ENCODE measurements around the gene TTC39B. TPM values are rescaled to one million over a fixed set of nuclear protein-coding genes. Genes with fewer than 3 reads are reported as not detected.

TTC39B gene
- total RNA-seq, 1 experiment from 2014 or later = 7.4 TPM

GRCh38 chr9:15211160-15211814, 95.7 kb downstream of the TTC39B start:
- Histone ChIP-seq H3K36me3 (ENCODE audit: control insufficient read depth in 1 of 2, insufficient read depth in 2 of 2, low read length in 2 of 2) (no peaks in the 10 kb centered on the region), H3K27ac (ENCODE audit: low read depth, low read length) (no peak overlapping the region), H3K9ac (ENCODE audit: low read length) (no peak overlapping the region), H3K9me2 (ENCODE audit: insufficient read depth) (no peaks in the 10 kb centered on the region), H2AFZ (ENCODE audit: low read depth, low read length, poor library complexity, severe bottlenecking) (no peak overlapping the region), H3K4me1 (ENCODE audit: control insufficient read depth in 1 of 2, insufficient read depth in 2 of 2, low read length in 2 of 2) (no peaks in the 10 kb centered on the region), H3K4me2 (ENCODE audit: low read length) (no peak overlapping the region), H3K79me2 (ENCODE audit: insufficient read depth, low read length) (no peaks in the 10 kb centered on the region), H3K27me3 (ENCODE audit: insufficient read depth, low read length) (no peaks in the 10 kb centered on the region), H3K9me3 (ENCODE audit: control insufficient read depth in 1 of 2, insufficient read depth in 1 of 2, low read depth in 1 of 2, low read length in 2 of 2) (no peaks in the 10 kb centered on the region), H4K20me1 (ENCODE audit: insufficient read depth) (no peaks in the 10 kb centered on the region), H3K4me3 (replicated peaks in 1 of 2; ENCODE audit: low read depth in 1 of 2, low read length in 2 of 2) (no peak overlapping the region)
- ChIA-PET POLR2A (no interaction called here), CTCF (interaction anchor here (0.9 to 1.8 kb wide), 3 partner anchors 12 to 411 kb away, joined by 3 to 10 read pairs (median 6); no protein-coding TSS in a partner anchor), RAD21 (ENCODE audit: low non-redundant PET in 1 of 2, low total read pairs in 2 of 2, uncharacterized antibody in 2 of 2, unreplicated experiment in 2 of 2) (no interaction called here)
- DNase-seq (ENCODE audit: low read depth, low spot score) (peak; percentile 50), ATAC-seq (peak; percentile 73)
- intact Hi-C loops (cut with micrococcal nuclease) = loop anchor here (1.0 to 5.0 kb wide), 3 partner anchors 206 to 395 kb away; no protein-coding TSS in a partner anchor
- no TSS peak for BruUV-seq (replicated peaks)
- TF ChIP-seq RAD21 (IDR thresholded peaks at IDR 0.05; ENCODE audit: low read depth) (peak; percentile 67), CTCF (IDR thresholded peaks at IDR 0.05 in 2 of 3, conservative IDR thresholded peaks at IDR 0.05 in 1 of 3; ENCODE audit: borderline replicate concordance in 1 of 3, insufficient read depth in 1 of 3, low read depth in 2 of 3, low read length in 2 of 3) (peak; percentile 62 to 92 (median 91); a peak in 5 of 6 replicates), ZNF274 (IDR thresholded peaks at IDR 0.05; ENCODE audit: low read depth, low read length) (no peak)

DNA sequence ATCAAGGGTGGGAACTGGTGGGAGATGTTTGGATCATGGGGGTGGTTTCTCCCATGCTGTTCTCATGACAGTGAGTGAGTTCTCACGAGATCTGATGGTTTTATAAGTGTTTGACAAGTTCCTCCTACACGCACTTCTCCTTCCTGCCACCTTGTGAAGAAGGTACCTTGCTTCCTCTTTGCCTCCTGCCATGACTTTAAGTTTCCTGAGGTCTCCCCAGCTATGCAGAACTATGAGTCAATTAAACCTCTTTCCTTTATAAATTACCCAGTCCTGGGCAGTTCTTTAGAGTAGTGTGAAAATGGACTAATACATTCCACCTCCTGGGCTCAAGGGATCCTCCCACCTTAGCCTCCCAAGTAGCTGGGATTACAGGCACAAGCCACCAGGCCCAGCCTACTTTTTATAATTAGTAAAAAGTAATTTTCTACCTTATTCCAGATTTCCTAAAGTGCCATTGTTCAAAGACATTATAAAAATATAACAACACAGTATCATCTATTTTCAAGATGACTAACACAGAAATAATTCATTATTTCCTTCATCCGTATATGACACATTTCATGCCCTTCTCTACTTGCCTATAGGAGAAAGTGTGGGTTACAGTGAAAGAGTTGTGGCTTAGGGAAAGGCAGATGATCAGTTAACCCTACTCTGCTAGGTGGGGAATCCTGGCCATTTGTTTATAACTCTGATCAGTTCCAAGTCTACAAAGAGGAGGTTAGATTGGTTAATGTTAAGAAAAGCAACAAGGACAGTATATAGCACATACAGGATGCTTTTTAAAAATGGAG, 99.9 kb downstream of the TTC39B start:
- Histone ChIP-seq H3K27me3 (ENCODE audit: insufficient read depth, low read length) (no peaks in the 10 kb centered on the region), H3K27ac (ENCODE audit: low read depth, low read length) (no peak overlapping the region), H3K4me1 (ENCODE audit: control insufficient read depth in 1 of 2, insufficient read depth in 2 of 2, low read length in 2 of 2) (no peaks in the 10 kb centered on the region), H3K36me3 (ENCODE audit: control insufficient read depth in 1 of 2, insufficient read depth in 2 of 2, low read length in 2 of 2) (no peaks in the 10 kb centered on the region), H3K9me2 (ENCODE audit: insufficient read depth) (no peaks in the 10 kb centered on the region), H3K9me3 (ENCODE audit: control insufficient read depth in 1 of 2, insufficient read depth in 1 of 2, low read depth in 1 of 2, low read length in 2 of 2) (no peaks in the 10 kb centered on the region), H4K20me1 (ENCODE audit: insufficient read depth) (no peaks in the 10 kb centered on the region), H3K4me3 (replicated peaks in 1 of 2; ENCODE audit: low read depth in 1 of 2, low read length in 2 of 2) (no peak overlapping the region), H3K9ac (ENCODE audit: low read length) (no peak overlapping the region), H3K4me2 (ENCODE audit: low read length) (no peak overlapping the region), H3K79me2 (ENCODE audit: insufficient read depth, low read length) (no peaks in the 10 kb centered on the region), H2AFZ (ENCODE audit: low read depth, low read length, poor library complexity, severe bottlenecking) (no peak overlapping the region)
- ATAC-seq (no peak), DNase-seq (ENCODE audit: low read depth, low spot score) (no peak)
- intact Hi-C loops (cut with micrococcal nuclease) = no loop called here
- ChIA-PET POLR2A (no interaction called here), CTCF (no interaction called here), RAD21 (ENCODE audit: low non-redundant PET in 1 of 2, low total read pairs in 2 of 2, uncharacterized antibody in 2 of 2, unreplicated experiment in 2 of 2) (no interaction called here)
- no TSS peak for BruUV-seq (replicated peaks)
- no peak for TF ChIP-seq REST (IDR thresholded peaks at IDR 0.05; ENCODE audit: low read depth)
- TF ChIP-seq, protein P1, sequence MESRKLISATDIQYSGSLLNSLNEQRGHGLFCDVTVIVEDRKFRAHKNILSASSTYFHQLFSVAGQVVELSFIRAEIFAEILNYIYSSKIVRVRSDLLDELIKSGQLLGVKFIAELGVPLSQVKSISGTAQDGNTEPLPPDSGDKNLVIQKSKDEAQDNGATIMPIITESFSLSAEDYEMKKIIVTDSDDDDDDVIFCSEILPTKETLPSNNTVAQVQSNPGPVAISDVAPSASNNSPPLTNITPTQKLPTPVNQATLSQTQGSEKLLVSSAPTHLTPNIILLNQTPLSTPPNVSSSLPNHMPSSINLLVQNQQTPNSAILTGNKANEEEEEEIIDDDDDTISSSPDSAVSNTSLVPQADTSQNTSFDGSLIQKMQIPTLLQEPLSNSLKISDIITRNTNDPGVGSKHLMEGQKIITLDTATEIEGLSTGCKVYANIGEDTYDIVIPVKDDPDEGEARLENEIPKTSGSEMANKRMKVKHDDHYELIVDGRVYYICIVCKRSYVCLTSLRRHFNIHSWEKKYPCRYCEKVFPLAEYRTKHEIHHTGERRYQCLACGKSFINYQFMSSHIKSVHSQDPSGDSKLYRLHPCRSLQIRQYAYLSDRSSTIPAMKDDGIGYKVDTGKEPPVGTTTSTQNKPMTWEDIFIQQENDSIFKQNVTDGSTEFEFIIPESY (IDR thresholded peaks at IDR 0.05; ENCODE audit: extremely low read depth, insufficient replicate concordance, low read length) = no peak
- TF ChIP-seq MAX (IDR thresholded peaks at IDR 0.05) = no peak
- no peak for TF ChIP-seq EZH2 (IDR thresholded peaks at IDR 0.05)
- TF ChIP-seq POLR2AphosphoS5 (IDR thresholded peaks at IDR 0.05; ENCODE audit: low read depth, low read length) = no peak
- no peak for TF ChIP-seq JUND (IDR thresholded peaks at IDR 0.05)
